Cardiac muscle cell (in vitro differentiated cells and primary cell): ENCODE results near the gene PHF21B. TPM values are rescaled to one million over a fixed set of nuclear protein-coding genes. Genes with fewer than 3 reads are reported as not detected.

Experiments
- DNase-seq, 2 donors: peaks; one replicate each; pipeline versions ENCODE4 v3.0.0 to v3.0.0-alpha.2; 2010 to 2017; ENCODE audit warnings: low read depth in 1 of 2, low spot score in 1 of 2
- H3K27ac ChIP-seq: fragments of 200-600 bp; sonication (generic); 2 replicates; pipeline ENCODE4 v1.5.1; 2016
- H3K27me3 ChIP-seq: fragments of 200-600 bp; sonication (generic); 2 replicates; pipeline ENCODE4 v1.6.0; 2016; ENCODE audit warnings: control low read depth
- H3K36me3 ChIP-seq: fragments of 200-600 bp; sonication (generic); 2 replicates; pipeline ENCODE4 v1.5.1; 2016; ENCODE audit warnings: control low read depth
- H3K4me1 ChIP-seq: fragments of 200-600 bp; sonication (generic); 2 replicates; pipeline ENCODE4 v1.8.1; 2017; ENCODE audit warnings: low read depth, mild to moderate bottlenecking, mixed run types
- H3K4me3 ChIP-seq: fragments of 200-600 bp; sonication (generic); 2 replicates; pipeline ENCODE4 v1.5.1; 2016; ENCODE audit warnings: mild to moderate bottlenecking
- H3K9me3 ChIP-seq: fragments of 200-600 bp; sonication (generic); 2 replicates; pipeline ENCODE4 v1.5.1; 2017; ENCODE audit warnings: low read depth, mild to moderate bottlenecking, control low read depth
- polyA plus RNA-seq: library from polyadenylated mRNA; unstranded; fragments of >200 nt; fragmentation: Nextera tagmentation; extraction: Ambion mirVana; gene quantifications from 2 replicates; pipeline ENCODE4 v1.2.1, GENCODE V29; 2016
- total RNA-seq: library from RNA; depleted of rRNA; stranded (reverse); fragments of >200 nt; gene quantifications from 2 replicates; pipeline ENCODE4 v1.2.3, GENCODE V29; 2016
- TF ChIP-seq, protein P1 (sequence below): IDR thresholded peaks from 2 replicates; pipeline ENCODE4 v1.5.1; 2012; ENCODE audit warnings: low read depth, mild to moderate bottlenecking, low read length

The PHF21B gene
- total and polyA plus RNA-seq, 2 experiments from 2014 or later: 3.0 to 7.2 TPM

GRCh38 chr22:44927463-44928135 lies 82.2 kb downstream of the PHF21B start:
- DNase-seq: no peak
- H3K4me1 ChIP-seq: no peaks in the 10 kb centered on the region
- H3K9me3 ChIP-seq: no peaks in the 10 kb centered on the region
- no peaks in the 10 kb centered on the region for H3K36me3 ChIP-seq
- H3K27me3 ChIP-seq: no peaks in the 10 kb centered on the region
- TF ChIP-seq, protein P1, sequence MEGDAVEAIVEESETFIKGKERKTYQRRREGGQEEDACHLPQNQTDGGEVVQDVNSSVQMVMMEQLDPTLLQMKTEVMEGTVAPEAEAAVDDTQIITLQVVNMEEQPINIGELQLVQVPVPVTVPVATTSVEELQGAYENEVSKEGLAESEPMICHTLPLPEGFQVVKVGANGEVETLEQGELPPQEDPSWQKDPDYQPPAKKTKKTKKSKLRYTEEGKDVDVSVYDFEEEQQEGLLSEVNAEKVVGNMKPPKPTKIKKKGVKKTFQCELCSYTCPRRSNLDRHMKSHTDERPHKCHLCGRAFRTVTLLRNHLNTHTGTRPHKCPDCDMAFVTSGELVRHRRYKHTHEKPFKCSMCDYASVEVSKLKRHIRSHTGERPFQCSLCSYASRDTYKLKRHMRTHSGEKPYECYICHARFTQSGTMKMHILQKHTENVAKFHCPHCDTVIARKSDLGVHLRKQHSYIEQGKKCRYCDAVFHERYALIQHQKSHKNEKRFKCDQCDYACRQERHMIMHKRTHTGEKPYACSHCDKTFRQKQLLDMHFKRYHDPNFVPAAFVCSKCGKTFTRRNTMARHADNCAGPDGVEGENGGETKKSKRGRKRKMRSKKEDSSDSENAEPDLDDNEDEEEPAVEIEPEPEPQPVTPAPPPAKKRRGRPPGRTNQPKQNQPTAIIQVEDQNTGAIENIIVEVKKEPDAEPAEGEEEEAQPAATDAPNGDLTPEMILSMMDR: no peak
- H3K27ac ChIP-seq: no peak overlapping the region
- no peak overlapping the region for H3K4me3 ChIP-seq

DNA sequence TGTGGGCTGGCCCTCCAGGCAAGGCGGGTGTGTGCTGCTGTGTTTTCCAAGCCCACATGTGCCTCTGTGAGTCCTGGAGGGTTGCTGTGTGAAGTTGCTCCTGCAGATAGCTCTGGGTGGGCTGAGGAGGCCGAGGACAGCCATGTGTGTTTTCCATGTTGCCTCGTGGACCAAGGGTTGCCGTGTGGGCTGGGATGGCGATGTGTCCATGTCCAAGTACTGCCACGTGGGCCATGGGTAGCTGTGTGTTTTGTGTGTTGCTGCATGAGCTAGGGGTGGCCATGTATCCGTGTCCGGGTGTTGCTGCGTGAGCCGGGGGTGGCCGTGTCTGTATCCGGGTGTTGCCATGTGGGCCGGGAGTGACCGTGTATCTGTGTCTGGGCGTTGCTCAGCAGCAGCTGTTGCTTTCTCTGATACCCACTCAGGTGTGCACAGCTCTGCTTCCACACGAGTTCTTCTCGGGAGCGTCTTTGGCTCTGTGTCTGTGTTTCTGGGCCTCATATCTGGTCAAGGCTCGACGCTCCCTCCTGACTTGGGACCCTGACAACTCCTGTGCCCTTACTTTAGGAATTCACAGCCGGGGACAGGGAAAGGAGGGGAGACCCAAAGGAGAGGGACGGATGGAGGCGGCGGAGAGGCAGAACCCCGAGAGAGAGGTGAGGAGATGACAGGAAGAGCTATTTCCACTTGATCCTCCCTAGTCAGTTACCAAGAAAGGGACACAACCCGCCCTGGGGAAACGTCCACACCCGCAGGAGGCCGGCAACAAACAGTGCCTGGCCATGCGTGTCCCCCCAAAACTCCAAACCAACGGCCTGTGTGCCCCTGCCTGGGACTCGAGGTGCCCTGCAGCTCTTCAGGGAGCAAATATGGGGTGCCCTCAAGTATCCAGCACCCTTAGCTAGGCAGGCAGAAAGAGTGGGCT lies 83.1 kb downstream of the PHF21B start:
- no peak for DNase-seq
- Histone ChIP-seq H3K4me3 (no peak overlapping the region), H3K4me1 (no peaks in the 10 kb centered on the region), H3K9me3 (no peaks in the 10 kb centered on the region), H3K36me3 (no peaks in the 10 kb centered on the region), H3K27ac (no peak overlapping the region), H3K27me3 (no peaks in the 10 kb centered on the region)
- TF ChIP-seq, protein P1: no peak

GRCh38 chr22:44926124-44926475 lies 83.7 kb downstream of the PHF21B start:
- no peak for DNase-seq
- Histone ChIP-seq H3K4me3 (no peak overlapping the region), H3K9me3 (no peaks in the 10 kb centered on the region), H3K36me3 (no peaks in the 10 kb centered on the region), H3K27ac (no peak overlapping the region), H3K27me3 (no peaks in the 10 kb centered on the region), H3K4me1 (no peaks in the 10 kb centered on the region)
- TF ChIP-seq, protein P1: no peak

DNA sequence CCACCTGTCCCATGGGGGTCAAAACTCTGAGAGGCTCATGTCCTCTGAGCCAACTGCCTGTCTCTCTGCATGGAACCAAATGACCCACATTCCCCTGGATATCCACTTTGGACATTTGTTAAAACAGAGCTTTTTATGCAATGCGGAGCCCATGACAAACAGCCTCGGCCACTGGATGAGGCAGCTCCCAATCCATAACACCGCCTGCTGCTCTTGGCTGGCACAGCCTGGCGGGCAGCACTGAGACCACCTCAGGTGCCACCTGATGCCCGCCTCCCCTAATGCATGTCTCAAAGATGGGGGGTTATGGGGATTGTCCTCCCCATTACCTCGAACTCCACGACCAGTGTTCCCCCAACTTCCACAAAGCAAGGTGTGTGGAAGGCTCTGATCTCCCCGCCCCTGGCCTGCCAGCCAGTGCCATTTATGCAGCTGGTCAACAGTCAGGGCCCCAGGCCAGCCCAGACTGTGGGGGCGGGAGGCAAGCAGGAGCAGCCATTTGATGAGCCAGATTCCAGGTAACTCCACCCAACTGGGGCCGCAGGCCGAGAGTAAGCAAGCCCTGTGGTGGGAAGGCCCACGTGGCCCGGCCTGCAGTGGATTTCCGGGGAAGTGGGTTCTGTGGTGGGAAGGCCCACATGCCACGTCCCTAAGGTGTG lies 84.2 kb downstream of the PHF21B start:
- H3K36me3 ChIP-seq: no peaks in the 10 kb centered on the region
- no peak overlapping the region for H3K27ac ChIP-seq
- DNase-seq: no peak
- TF ChIP-seq, protein P1: no peak
- no peak overlapping the region for H3K4me3 ChIP-seq
- no peaks in the 10 kb centered on the region for H3K4me1 ChIP-seq
- no peaks in the 10 kb centered on the region for H3K9me3 ChIP-seq
- no peaks in the 10 kb centered on the region for H3K27me3 ChIP-seq

- no peaks in the 10 kb centered on the region for H3K4me1 ChIP-seq
- H3K27ac ChIP-seq: no peak overlapping the region
- no peak overlapping the region for H3K4me3 ChIP-seq
- H3K36me3 ChIP-seq: no peaks in the 10 kb centered on the region
- TF ChIP-seq, protein P1: no peak
- no peaks in the 10 kb centered on the region for H3K27me3 ChIP-seq
- no peaks in the 10 kb centered on the region for H3K9me3 ChIP-seq
- DNase-seq: no peak
Measured at GRCh38 chr22:44924710-44925109, 85.1 kb downstream of the PHF21B start.
